ENCODE measurements around the gene RFFL. TPM values are rescaled to one million over a fixed set of nuclear protein-coding genes. Genes with fewer than 3 reads are reported as not detected.

The RFFL gene
- total and polyA plus RNA-seq, 2 of the 4 experiments (the other 2 are of a cell fraction) = 11.6 to 19.2 TPM

GRCh38 chr17:35051579-35052240, 11.8 kb downstream of the RFFL start:
- H4K91ac ChIP-seq (ENCODE audit: insufficient read depth, low read depth, low read length) = no peak overlapping the region
- no peak overlapping the region for H4K5ac ChIP-seq (ENCODE audit: low read depth, low read length)
- H4K8ac ChIP-seq (ENCODE audit: low read depth in 2 of 2, low read length in 2 of 2) = no peak overlapping the region; a peak in 1 of 4 replicates
- in situ Hi-C loops (cut with MboI; ENCODE audit: low sequenced_read_pairs) (no loop called here), dilution Hi-C loops (cut with HindIII; ENCODE audit: low sequenced_read_pairs, unreplicated experiment) (no loop called here), intact Hi-C loops (cut with micrococcal nuclease) (no loop called here)
- peaks cover 6% of the 10 kb centered on the region; the same call in 1 of the 2 replicates for H3K4me1 ChIP-seq (ENCODE audit: control insufficient read depth, insufficient read depth, low read length)
- H3K36me3 ChIP-seq (ENCODE audit: control insufficient read depth, insufficient read depth, low read length) = no peaks in the 10 kb centered on the region
- peak overlapping the region; percentile 7; the same call in 1 of the 2 replicates for H3K23ac ChIP-seq (ENCODE audit: low read depth, low read length)
- H3K27me3 ChIP-seq (ENCODE audit: control insufficient read depth, insufficient read depth, low read length) = no peaks in the 10 kb centered on the region
- H3K18ac ChIP-seq (ENCODE audit: low read depth, low read length) = no peak overlapping the region
- no peak overlapping the region for H2AFZ ChIP-seq (replicated peaks; ENCODE audit: low read length, poor library complexity)
- no peak overlapping the region for H3K4me3 ChIP-seq (ENCODE audit: insufficient read depth, low read depth, low read length)
- WGBS, 2 experiments (ENCODE audit: extremely low coverage in 2 of 2, insufficient read length in 1 of 2) = 69% methylated on average over 3 of the region's 6 CpGs; no CpG with 5 or more reads in 1 of the 2 experiments
- peaks cover 17 to 61% of the 10 kb centered on the region in 2 experiments for H3K79me1 ChIP-seq (ENCODE audit: low read depth in 1 of 2, low read length in 2 of 2)
- no peak overlapping the region for H2BK20ac ChIP-seq (ENCODE audit: low read depth, low read length)
- peak overlapping the region; percentile 29; the same call in 1 of the 2 replicates for H3K4ac ChIP-seq (ENCODE audit: low read depth, low read length)
- H3K56ac ChIP-seq (ENCODE audit: extremely low read depth, insufficient read depth, low read length) = no peak overlapping the region
- H2BK5ac ChIP-seq (ENCODE audit: low read depth, low read length, poor library complexity, severe bottlenecking) = no peak overlapping the region
- no peak overlapping the region for H3K27ac ChIP-seq (ENCODE audit: insufficient read depth, low read length)
- no TSS peak for BruUV-seq (replicated peaks)
- TF ChIP-seq CTCF (conservative IDR thresholded peaks at IDR 0.05; ENCODE audit: low read depth, low read length) (no peak), RFX5 (IDR thresholded peaks at IDR 0.05; ENCODE audit: low read depth, low read length) (no peak), RAD21 (IDR thresholded peaks at IDR 0.05; ENCODE audit: low read length) (no peak), MAFK (IDR thresholded peaks at IDR 0.05; ENCODE audit: low read depth, low read length) (peak; percentile 45)
- peaks cover 3% of the 10 kb centered on the region; the same call in 1 of the 2 replicates for H3K9me1 ChIP-seq (ENCODE audit: insufficient read depth, low read length)
- ChIA-PET CTCF (no interaction called here), POLR2A (ENCODE audit: unreplicated experiment) (no interaction called here)
- peaks cover 19% of the 10 kb centered on the region; the same call in 1 of the 2 replicates for H4K20me1 ChIP-seq (ENCODE audit: insufficient read depth, low read length)
- H3K14ac ChIP-seq (replicated peaks; ENCODE audit: low read depth, low read length) = peak overlapping the region; percentile 7; the same call in 1 of the 2 replicates
- H3K9me3 ChIP-seq (ENCODE audit: control insufficient read depth, insufficient read depth, low read length) = no peaks in the 10 kb centered on the region
- H2BK15ac ChIP-seq (ENCODE audit: low read depth, low read length) = 0 out of 3 replicates have a peak overlapping the region, but pooled peaks have one; percentile 15
- H2BK120ac ChIP-seq (ENCODE audit: low read depth, low read length) = no peak overlapping the region
- H3K4me2 ChIP-seq (ENCODE audit: low read depth, low read length) = no peak overlapping the region
- DNase-seq (peak; percentile 19), ATAC-seq (ENCODE audit: low read depth) (peak; percentile 15)
- H2AK5ac ChIP-seq (ENCODE audit: low read depth, low read length) = no peak overlapping the region; the same call in 1 of the 2 replicates
- no peak overlapping the region for H3K9ac ChIP-seq (ENCODE audit: low read depth, low read length)
- peak overlapping the region; percentile 7 for H2AK9ac ChIP-seq (replicated peaks; ENCODE audit: low read depth, low read length, poor library complexity)
